SK-MEL-5 (cell line): ENCODE data around the gene STH. TPM values are rescaled to one million over a fixed set of nuclear protein-coding genes. Genes with fewer than 3 reads are reported as not detected.

Experiments
- DNase-seq: peaks from one replicate; pipeline ENCODE4 v3.0.0-alpha.2; 2016; ENCODE audit warnings: low read depth, low spot score
- in situ Hi-C: cut with HindIII; loops from 2 replicates; pipeline ENCODE4 v1.10.0; 2016; ENCODE audit warnings: low sequenced_read_pairs, high pct_unique_total_duplicates, low pct_unique_long_range_greater_than_20kb
- total RNA-seq: library from RNA; depleted of rRNA; stranded (reverse); fragments of >200 nt; shearing (Covaris generic); gene quantifications from 2 replicates; pipeline ENCODE4 v1.2.3, GENCODE V29; 2014

STH gene
- total RNA-seq, 1 experiment from 2014 or later: not detected

- in situ Hi-C loops: no loop called here
These were observed 30.6 kb downstream of the STH start for GRCh38 chr17:46029627-46030026.

GRCh38 chr17:46030752-46031151 is 31.7 kb downstream of the STH start:
- no peak for DNase-seq
- in situ Hi-C loops: no loop called here

More at GRCh38 chr17:46029627-46030026, 30.6 kb downstream of the STH start:
- DNase-seq: no peak

- DNase-seq: no peak
- in situ Hi-C loops: no loop called here
These were observed 32.4 kb downstream of the STH start for GRCh38 chr17:46031440-46031839.

- in situ Hi-C loops: no loop called here
- no peak for DNase-seq
These were observed 32.9 kb downstream of the STH start for GRCh38 chr17:46031920-46032319.

- DNase-seq: no peak
- in situ Hi-C loops: no loop called here
These were observed 33.9 kb downstream of the STH start for GRCh38 chr17:46032909-46033308.

- in situ Hi-C loops: no loop called here
- no peak for DNase-seq
These were observed 34.3 kb downstream of the STH start for GRCh38 chr17:46033392-46033791.

GRCh38 chr17:46035112-46035818 is 36.2 kb downstream of the STH start:
- no peak for DNase-seq

GRCh38 chr17:46036491-46036890 is 37.4 kb downstream of the STH start:
- in situ Hi-C loops: no loop called here
- DNase-seq: no peak

More at GRCh38 chr17:46035112-46035818, 36.2 kb downstream of the STH start:
- in situ Hi-C loops: no loop called here

GRCh38 chr17:46037722-46038255 is 38.7 kb downstream of the STH start:
- in situ Hi-C loops: no loop called here
- DNase-seq: no peak

- in situ Hi-C loops: no loop called here
- no peak for DNase-seq
These were observed 39.4 kb downstream of the STH start for GRCh38 chr17:46038414-46038813.

GRCh38 chr17:46038937-46039336 is 39.9 kb downstream of the STH start:
- no peak for DNase-seq
- in situ Hi-C loops: no loop called here

GRCh38 chr17:46039592-46040186 is 40.6 kb downstream of the STH start:
- no peak for DNase-seq
- in situ Hi-C loops: no loop called here

- in situ Hi-C loops: no loop called here
These were observed 43.2 kb downstream of the STH start for GRCh38 chr17:46042246-46042645.

GRCh38 chr17:46042925-46043324 is 43.9 kb downstream of the STH start:
- no peak for DNase-seq
- in situ Hi-C loops: no loop called here

More at GRCh38 chr17:46042246-46042645, 43.2 kb downstream of the STH start:
- no peak for DNase-seq

GRCh38 chr17:46043606-46044005 is 44.6 kb downstream of the STH start:
- no peak for DNase-seq
- in situ Hi-C loops: no loop called here

- peak; percentile 93 for DNase-seq
- in situ Hi-C loops: no loop called here
These were observed 45.4 kb downstream of the STH start for GRCh38 chr17:46044286-46044928.

GRCh38 chr17:46044989-46045388 is 45.9 kb downstream of the STH start:
- in situ Hi-C loops: no loop called here
- peak; percentile 87 for DNase-seq

GRCh38 chr17:46045639-46046038 is 46.6 kb downstream of the STH start:
- DNase-seq: peak; percentile 96
- in situ Hi-C loops: no loop called here

- DNase-seq: peak; percentile 62
- in situ Hi-C loops: no loop called here
These were observed 47.9 kb downstream of the STH start for GRCh38 chr17:46046957-46047356.
